ENCODE data around the gene GPER1.

DNA sequence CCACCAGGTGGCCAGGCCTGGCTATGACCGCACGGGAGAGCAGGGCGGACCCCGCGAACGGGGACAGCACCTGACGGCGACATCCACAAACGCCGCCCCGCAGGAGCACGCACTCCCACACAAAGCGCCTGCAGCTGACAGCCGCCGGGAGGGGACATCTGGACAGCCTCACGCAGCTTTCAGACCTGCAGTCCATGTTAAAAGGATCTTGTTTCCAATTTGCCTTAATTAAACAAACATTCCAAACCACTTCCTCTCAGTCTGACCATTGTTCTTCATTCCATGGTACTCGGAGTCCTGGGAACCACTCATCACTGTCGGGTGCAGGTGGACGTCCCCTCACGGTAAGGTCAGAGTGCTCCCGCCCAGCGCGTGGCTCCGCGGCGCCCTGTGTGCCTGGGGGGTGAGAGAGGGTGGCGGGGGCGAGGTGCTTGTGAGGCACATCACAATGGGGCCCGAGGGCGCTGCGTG lies 5.9 kb upstream of the GPER1 start:
- TF ChIP-seq, protein P1, sequence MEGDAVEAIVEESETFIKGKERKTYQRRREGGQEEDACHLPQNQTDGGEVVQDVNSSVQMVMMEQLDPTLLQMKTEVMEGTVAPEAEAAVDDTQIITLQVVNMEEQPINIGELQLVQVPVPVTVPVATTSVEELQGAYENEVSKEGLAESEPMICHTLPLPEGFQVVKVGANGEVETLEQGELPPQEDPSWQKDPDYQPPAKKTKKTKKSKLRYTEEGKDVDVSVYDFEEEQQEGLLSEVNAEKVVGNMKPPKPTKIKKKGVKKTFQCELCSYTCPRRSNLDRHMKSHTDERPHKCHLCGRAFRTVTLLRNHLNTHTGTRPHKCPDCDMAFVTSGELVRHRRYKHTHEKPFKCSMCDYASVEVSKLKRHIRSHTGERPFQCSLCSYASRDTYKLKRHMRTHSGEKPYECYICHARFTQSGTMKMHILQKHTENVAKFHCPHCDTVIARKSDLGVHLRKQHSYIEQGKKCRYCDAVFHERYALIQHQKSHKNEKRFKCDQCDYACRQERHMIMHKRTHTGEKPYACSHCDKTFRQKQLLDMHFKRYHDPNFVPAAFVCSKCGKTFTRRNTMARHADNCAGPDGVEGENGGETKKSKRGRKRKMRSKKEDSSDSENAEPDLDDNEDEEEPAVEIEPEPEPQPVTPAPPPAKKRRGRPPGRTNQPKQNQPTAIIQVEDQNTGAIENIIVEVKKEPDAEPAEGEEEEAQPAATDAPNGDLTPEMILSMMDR (conservative IDR thresholded peaks at IDR 0.05; ENCODE audit: low read depth, low read length) = no peak
- no peak for TF ChIP-seq EZH2phosphoT487 (IDR thresholded peaks at IDR 0.05; ENCODE audit: borderline replicate concordance, low read length)

All from PC-3 (cell line).